Stomach smooth muscle (tissue), 2 donors: ENCODE measurements around the gene STIMATE.

ENCODE experiments used
- H3K27ac ChIP-seq: one replicate; pipeline ENCODE4 v1.7.0; 2013; ENCODE audit warnings: mild to moderate bottlenecking, low read length, inconsistent platforms
- H3K27me3 ChIP-seq, 2 donors: one replicate each; pipeline ENCODE4 v1.7.0; 2013; ENCODE audit warnings: low read length in 2 of 2; ENCODE audit not compliant: insufficient read depth in 2 of 2, control insufficient read depth in 1 of 2
- H3K36me3 ChIP-seq, 2 donors: one replicate each; pipeline ENCODE4 v1.7.0; 2013; ENCODE audit warnings: low read length in 2 of 2; ENCODE audit not compliant: control insufficient read depth in 2 of 2, insufficient read depth in 2 of 2
- H3K4me1 ChIP-seq: one replicate; pipeline ENCODE4 v1.7.0; 2013; ENCODE audit warnings: low read length; ENCODE audit not compliant: control insufficient read depth, insufficient read depth
- H3K4me3 ChIP-seq, 2 donors: one replicate each; pipeline ENCODE4 v1.7.0; 2013; ENCODE audit warnings: low read length in 2 of 2
- H3K9ac ChIP-seq, 2 donors: one replicate each; pipeline ENCODE4 v1.7.0; 2013; ENCODE audit warnings: low read length in 2 of 2, mild to moderate bottlenecking in 1 of 2
- H3K9me3 ChIP-seq, 2 donors: one replicate each; pipeline ENCODE4 v1.7.0; 2013; ENCODE audit warnings: low read length in 2 of 2; ENCODE audit not compliant: control insufficient read depth in 2 of 2
- donor health status: healthy.
- donor health status: Pancreatic carcinoma.

STIMATE gene

DNA sequence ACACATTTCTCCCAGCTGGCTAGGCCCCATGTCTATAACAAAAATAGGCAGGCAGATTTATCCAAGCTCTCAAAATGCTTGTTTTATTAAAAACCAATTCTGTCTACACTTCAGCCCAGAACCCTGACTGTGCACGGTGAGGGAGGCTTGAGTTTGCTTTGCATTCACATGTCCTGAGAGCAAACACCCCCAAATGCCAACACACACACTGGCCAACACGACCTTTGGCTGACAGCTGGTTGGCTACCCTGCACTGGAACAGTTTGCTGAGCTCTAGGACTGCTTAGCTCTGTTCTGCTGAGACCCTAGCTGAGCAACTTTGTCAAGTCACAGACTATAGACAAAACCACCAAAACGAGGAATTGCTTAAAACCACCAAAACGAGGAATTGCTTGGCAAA lies 3.6 kb downstream of the STIMATE start:
- H3K4me1 ChIP-seq, result peaks cover 39% of the 10 kb centered on the region

DNA sequence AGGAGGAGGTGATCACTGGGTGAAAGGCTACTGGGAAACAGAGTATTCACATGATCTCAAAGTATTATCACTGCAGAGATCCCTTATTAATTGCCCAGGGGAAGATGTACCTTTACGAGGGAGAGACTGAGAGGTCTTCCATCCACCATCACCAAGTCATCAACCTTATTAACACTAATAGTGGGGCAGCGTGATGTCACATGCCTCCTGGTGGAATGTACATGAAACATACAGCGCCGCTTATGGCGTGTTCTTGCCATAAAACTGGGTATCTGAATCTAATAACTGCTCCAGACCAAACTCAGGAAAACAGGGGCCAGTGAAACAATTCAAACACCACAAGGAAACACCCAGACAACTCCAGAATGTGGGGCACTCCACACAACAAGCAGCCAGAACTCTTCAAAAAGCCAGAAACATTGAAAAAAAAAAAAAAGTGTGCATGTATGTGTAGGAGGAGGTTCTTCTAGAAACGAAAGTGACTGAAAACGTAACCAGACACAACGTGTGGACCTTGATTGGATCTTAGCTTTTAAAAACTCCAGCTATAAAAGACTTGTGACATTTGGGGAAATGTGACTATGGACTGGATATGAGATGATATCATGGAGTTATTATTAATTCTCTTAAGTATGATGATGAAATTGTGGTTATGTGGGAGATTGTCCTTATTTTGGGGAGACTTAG lies 4.6 kb downstream of the STIMATE start:
- H3K9me3 ChIP-seq, result no peaks in the 10 kb centered on the region
- peaks cover 36% of the 10 kb centered on the region for H3K4me1 ChIP-seq
- no peaks in the 10 kb centered on the region for H3K36me3 ChIP-seq
- H3K27ac ChIP-seq, result peak overlapping the region; percentile 49
- H3K4me3 ChIP-seq, result peak overlapping the region; percentile 36 to 44
- H3K9ac ChIP-seq, result peak overlapping the region in 1 of 2 donors; percentile 20
- H3K27me3 ChIP-seq, result no peaks in the 10 kb centered on the region

More for the DNA sequence above, 3.6 kb downstream of the STIMATE start:
- Histone ChIP-seq H3K9me3 (no peaks in the 10 kb centered on the region), H3K9ac (peak overlapping the region in 1 of 2 donors; percentile 30), H3K36me3 (no peaks in the 10 kb centered on the region), H3K27ac (peak overlapping the region; percentile 3), H3K27me3 (no peaks in the 10 kb centered on the region), H3K4me3 (no peak overlapping the region)

DNA sequence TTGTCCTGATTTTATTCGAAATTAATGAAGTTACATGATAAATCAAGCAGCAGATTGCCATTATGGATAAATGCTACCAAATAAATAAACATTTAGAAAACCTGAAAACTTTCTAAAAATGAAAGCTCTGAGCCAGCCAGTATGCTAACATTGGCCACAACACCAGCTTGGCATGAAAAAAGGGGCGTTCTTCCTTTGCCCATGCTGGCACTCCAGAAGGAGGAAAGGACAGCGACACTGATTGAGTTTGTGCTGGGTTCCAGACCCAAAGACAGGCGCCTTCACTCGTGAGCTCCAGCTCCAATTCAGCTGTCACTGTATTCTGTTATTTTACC lies 5.1 kb downstream of the STIMATE start:
- Histone ChIP-seq H3K9me3 (no peaks in the 10 kb centered on the region), H3K4me3 (peak overlapping the region in 1 of 2 donors; percentile 36), H3K36me3 (no peaks in the 10 kb centered on the region), H3K27me3 (no peaks in the 10 kb centered on the region), H3K9ac (no peak overlapping the region), H3K4me1 (peaks cover 34% of the 10 kb centered on the region), H3K27ac (peak overlapping the region; percentile 49)

DNA sequence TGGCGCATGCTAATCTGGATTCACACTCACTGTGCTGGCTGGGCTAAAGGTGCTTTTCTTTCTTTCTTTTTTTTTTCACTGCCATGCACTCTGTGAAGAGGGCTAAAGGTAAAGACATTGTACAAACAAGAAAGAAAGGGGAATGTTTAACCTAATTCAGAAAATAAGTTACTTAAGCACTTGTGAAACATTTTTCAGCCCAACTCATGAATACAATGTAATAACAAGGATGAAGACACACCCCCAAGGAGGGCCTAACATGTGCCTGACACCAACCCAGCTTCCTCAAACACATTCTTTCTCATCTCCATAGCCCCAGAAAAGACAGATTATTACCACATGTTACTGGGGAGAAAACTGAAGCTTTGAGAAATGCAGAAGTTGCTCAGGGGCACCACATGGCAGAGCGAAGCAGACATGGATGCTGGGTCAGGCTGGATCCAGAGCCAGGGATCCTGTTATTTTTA lies 5.7 kb downstream of the STIMATE start:
- peak overlapping the region in 1 of 2 donors; percentile 4 for H3K9ac ChIP-seq
- H3K9me3 ChIP-seq, result no peaks in the 10 kb centered on the region
- peak overlapping the region; percentile 49 for H3K27ac ChIP-seq
- H3K36me3 ChIP-seq, result no peaks in the 10 kb centered on the region
- H3K4me1 ChIP-seq, result peaks cover 30% of the 10 kb centered on the region
- H3K4me3 ChIP-seq, result peak overlapping the region in 1 of 2 donors; percentile 15
- H3K27me3 ChIP-seq, result no peaks in the 10 kb centered on the region

DNA sequence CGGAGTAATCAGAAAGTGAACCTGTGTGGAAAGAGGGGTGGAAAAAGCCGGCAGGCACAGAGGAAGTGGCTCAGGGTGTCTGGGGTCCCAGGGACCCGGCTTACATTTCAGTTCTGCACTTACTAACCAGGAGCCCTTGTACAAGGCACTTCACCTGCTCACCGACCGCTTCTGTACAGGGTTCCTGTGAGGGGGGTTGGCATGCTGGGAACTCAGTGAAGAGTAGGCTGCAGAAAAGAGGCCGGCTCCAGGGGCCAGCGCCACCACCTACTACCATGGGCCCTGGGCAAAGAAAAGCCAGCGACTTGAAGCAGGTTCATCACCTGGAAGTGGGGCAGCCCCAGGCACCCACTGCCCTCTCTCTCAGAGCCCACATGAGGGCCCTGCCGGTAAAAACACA lies 6.2 kb downstream of the STIMATE start:
- Histone ChIP-seq H3K4me1 (peaks cover 25% of the 10 kb centered on the region), H3K27me3 (no peaks in the 10 kb centered on the region), H3K9ac (no peak overlapping the region), H3K36me3 (no peaks in the 10 kb centered on the region), H3K4me3 (no peak overlapping the region), H3K27ac (peak overlapping the region; percentile 49), H3K9me3 (no peaks in the 10 kb centered on the region)

DNA sequence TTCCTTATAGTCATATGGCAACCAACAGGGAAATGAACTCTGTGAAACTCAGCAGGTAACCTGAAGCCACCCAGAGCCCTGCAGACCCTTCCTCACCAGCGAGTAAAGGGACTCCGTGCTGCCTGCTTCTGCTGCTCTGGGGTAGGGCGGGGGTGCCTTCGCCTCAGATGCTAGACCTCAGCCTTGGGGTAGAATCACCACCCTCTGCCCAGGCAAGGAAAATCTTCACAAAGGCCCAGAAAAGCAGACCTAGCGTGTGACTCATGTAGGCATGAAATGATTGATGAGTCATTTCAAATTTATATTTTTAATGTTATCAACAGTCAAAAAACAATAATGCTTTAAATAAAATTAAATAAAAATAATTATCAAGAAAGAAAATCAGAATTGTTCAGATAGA lies 6.6 kb downstream of the STIMATE start:
- Histone ChIP-seq H3K27me3 (no peaks in the 10 kb centered on the region), H3K36me3 (peaks cover 0 to under 1% of the 10 kb centered on the region in 2 donors), H3K9me3 (no peaks in the 10 kb centered on the region), H3K4me3 (no peak overlapping the region), H3K9ac (no peak overlapping the region), H3K4me1 (peaks cover 23% of the 10 kb centered on the region), H3K27ac (no peak overlapping the region)

DNA sequence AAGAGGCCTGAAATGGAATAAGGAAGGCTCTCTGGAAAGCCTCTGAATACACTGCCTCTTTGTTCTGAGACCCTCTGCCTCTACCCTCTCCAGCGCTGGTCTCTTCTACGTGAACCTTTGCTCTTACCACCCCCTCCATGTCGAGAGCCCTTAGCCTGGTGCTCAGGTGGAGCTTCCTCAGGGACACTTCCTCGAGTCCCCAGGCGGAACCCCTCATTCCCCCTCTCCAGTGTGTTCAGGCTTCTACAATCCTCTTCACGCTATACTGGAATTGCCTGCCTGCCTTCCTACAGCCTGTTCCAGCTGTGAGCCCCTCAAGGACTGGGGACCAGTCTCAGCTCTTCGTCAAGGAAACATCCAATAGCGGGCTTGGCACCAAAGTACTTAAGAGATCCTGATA lies 7.4 kb downstream of the STIMATE start:
- no peaks in the 10 kb centered on the region for H3K27me3 ChIP-seq
- no peak overlapping the region for H3K4me3 ChIP-seq
- peaks cover 0 to 3% of the 10 kb centered on the region in 2 donors for H3K36me3 ChIP-seq
- no peak overlapping the region for H3K27ac ChIP-seq
- no peak overlapping the region for H3K9ac ChIP-seq
- no peaks in the 10 kb centered on the region for H3K9me3 ChIP-seq
- peaks cover 16% of the 10 kb centered on the region for H3K4me1 ChIP-seq

DNA sequence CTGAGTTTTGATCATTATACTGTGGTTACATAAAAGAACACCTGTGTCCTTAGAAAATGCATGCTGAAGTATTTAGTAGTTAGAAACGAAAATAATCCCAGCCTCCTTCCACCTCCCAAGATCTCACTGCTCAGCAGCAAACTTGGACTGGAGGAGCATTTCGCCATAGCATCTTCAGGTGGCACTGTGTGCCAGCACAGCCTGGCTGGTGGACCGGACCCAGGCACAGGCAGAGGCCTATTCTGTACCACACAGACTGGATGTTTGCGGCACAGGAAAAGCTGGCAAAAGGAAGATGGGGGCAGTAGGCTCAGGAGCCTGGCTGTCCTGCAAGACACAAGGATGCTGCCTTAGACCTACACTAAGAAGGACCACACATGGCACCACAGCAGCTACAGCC lies 10.2 kb downstream of the STIMATE start:
- H3K36me3 ChIP-seq, result peaks cover 0 to 3% of the 10 kb centered on the region in 2 donors
- H3K4me3 ChIP-seq, result no peak overlapping the region
- no peak overlapping the region for H3K27ac ChIP-seq
- H3K4me1 ChIP-seq, result peaks cover 10% of the 10 kb centered on the region
- no peaks in the 10 kb centered on the region for H3K9me3 ChIP-seq
- H3K9ac ChIP-seq, result peak overlapping the region in 1 of 2 donors; percentile 21
- H3K27me3 ChIP-seq, result no peaks in the 10 kb centered on the region

DNA sequence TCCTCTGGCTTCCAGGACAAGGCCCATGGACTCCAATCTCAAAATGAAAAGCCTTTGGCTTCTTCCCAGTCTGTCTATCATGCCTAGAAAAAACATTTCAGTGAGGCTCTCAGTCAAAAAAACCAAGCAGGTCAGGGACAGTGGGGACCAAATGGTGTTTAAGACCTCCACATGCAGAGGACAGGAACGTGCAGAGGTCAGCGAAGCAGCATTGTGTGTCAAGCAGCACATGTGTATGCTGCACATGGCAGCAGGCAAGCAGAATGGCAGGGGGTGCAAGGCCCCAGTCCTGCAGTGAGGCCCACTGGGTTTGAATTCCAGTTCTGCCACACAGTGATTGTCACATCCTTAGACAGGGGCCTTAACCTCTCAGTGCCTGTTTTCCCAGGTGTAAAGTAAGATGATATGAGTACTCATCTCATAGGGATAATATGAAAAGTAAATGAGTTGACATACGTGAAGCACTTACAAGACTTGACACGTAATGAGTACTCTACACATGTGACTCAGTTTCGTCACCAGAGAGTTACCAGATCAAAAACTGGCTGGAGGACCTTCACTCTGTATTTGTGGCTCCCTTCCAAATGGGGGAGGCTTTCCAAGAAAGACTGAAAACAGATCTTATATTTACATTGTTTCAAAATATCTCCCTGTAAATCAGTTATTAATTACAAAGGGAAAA lies 11.2 kb downstream of the STIMATE start:
- Histone ChIP-seq H3K27me3 (no peaks in the 10 kb centered on the region), H3K9me3 (no peaks in the 10 kb centered on the region), H3K4me1 (peaks cover 2% of the 10 kb centered on the region), H3K9ac (no peak overlapping the region), H3K4me3 (no peak overlapping the region), H3K36me3 (peaks cover 0 to 3% of the 10 kb centered on the region in 2 donors), H3K27ac (no peak overlapping the region)

DNA sequence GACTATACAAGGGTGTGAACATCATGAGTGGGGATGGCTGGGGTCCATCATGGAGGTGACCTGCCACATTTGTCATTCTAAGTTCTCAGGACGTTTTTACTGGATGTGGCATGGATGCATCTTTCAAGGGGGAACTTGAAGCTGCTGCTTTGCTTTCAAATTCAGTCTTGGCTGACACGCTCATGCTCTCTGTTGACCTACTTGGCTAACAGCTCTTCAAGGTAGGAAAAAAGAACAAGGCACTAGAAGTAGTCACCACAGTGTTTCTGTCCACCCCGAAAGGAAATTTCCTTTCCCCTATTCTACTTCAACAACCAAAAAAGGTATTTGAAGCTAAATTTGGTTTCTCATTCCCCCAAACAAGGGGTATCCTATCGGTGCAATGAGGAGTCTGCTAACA lies 15.0 kb downstream of the STIMATE start:
- H3K4me3 ChIP-seq, result no peak overlapping the region
- no peaks in the 10 kb centered on the region for H3K4me1 ChIP-seq
- no peaks in the 10 kb centered on the region for H3K9me3 ChIP-seq
- peaks cover 0 to 15% of the 10 kb centered on the region in 2 donors for H3K36me3 ChIP-seq
- H3K27ac ChIP-seq, result no peak overlapping the region
- H3K9ac ChIP-seq, result no peak overlapping the region
- H3K27me3 ChIP-seq, result no peaks in the 10 kb centered on the region

DNA sequence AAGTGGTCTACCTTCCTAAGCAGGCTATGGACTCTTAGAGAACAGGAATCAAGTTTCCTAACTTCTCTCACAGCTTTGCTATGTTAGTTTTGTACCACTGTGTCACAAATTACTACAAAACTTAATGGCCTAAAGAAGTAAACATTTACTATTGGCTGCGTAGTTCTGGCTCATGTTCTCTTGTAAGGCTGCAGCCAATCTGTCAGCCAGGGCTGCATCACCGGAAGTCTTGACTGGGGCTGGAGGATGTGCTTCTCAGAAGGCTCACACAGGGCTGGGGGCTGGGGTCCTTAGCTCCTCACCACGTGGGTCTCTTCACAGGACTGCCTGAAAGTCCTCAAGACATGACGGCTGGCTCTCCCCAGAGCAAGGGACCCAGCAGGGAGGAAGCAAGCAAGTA lies 15.5 kb downstream of the STIMATE start:
- Histone ChIP-seq H3K4me3 (no peak overlapping the region), H3K27me3 (no peaks in the 10 kb centered on the region), H3K9me3 (no peaks in the 10 kb centered on the region), H3K27ac (no peak overlapping the region), H3K9ac (no peak overlapping the region), H3K36me3 (peaks cover 0 to 17% of the 10 kb centered on the region in 2 donors), H3K4me1 (no peaks in the 10 kb centered on the region)
